ENCODE results near the gene LRRC18.

Gene LRRC18

GRCh38 chr10:48878091-48878490 lies 61.5 kb downstream of the LRRC18 start:
- Histone ChIP-seq H4K20me1 (ENCODE audit: control insufficient read depth, insufficient read depth, low read depth, low read length) (no peaks in the 10 kb centered on the region), H3K27me3 (ENCODE audit: control insufficient read depth, low read length) (no peaks in the 10 kb centered on the region), H3F3A (ENCODE audit: control insufficient read depth, insufficient read depth) (no peaks in the 10 kb centered on the region), H3K27ac (ENCODE audit: low read depth, low read length) (no peak overlapping the region), H3K9me3 (ENCODE audit: control insufficient read depth, insufficient read depth, low read length) (no peaks in the 10 kb centered on the region), H3K4me1 (ENCODE audit: control insufficient read depth, low read length) (no peaks in the 10 kb centered on the region), H3K4me2 (ENCODE audit: low read length) (no peak overlapping the region), H3K9me2 (replicated peaks; ENCODE audit: control insufficient read depth, low read length) (no peaks in the 10 kb centered on the region), H3K36me3 (ENCODE audit: control insufficient read depth, low read length) (peaks cover 35% of the 10 kb centered on the region), H3K4me3 (ENCODE audit: low read length) (no peak overlapping the region), H3K79me2 (ENCODE audit: control insufficient read depth, low read length) (no peaks in the 10 kb centered on the region)
- TF ChIP-seq CTCF (IDR thresholded peaks at IDR 0.05; ENCODE audit: low read depth, low read length, poor library complexity, severe bottlenecking): no peak
- no peak for TF ChIP-seq EZH2phosphoT487 (IDR thresholded peaks at IDR 0.05; ENCODE audit: borderline replicate concordance, low read length)

GRCh38 chr10:48872234-48872633 lies 67.4 kb downstream of the LRRC18 start:
- Histone ChIP-seq H3K27ac (ENCODE audit: low read depth, low read length) (no peak overlapping the region), H3K9me2 (replicated peaks; ENCODE audit: control insufficient read depth, low read length) (no peaks in the 10 kb centered on the region), H3K36me3 (ENCODE audit: control insufficient read depth, low read length) (peaks cover 42% of the 10 kb centered on the region), H3K9me3 (ENCODE audit: control insufficient read depth, insufficient read depth, low read length) (no peaks in the 10 kb centered on the region), H3F3A (ENCODE audit: control insufficient read depth, insufficient read depth) (no peaks in the 10 kb centered on the region), H3K79me2 (ENCODE audit: control insufficient read depth, low read length) (no peaks in the 10 kb centered on the region), H3K4me3 (ENCODE audit: low read length) (no peak overlapping the region), H3K4me1 (ENCODE audit: control insufficient read depth, low read length) (peaks cover 7% of the 10 kb centered on the region), H4K20me1 (ENCODE audit: control insufficient read depth, insufficient read depth, low read depth, low read length) (no peaks in the 10 kb centered on the region), H3K4me2 (ENCODE audit: low read length) (no peak overlapping the region), H3K27me3 (ENCODE audit: control insufficient read depth, low read length) (no peaks in the 10 kb centered on the region)
- TF ChIP-seq EZH2phosphoT487 (IDR thresholded peaks at IDR 0.05; ENCODE audit: borderline replicate concordance, low read length) (no peak), CTCF (IDR thresholded peaks at IDR 0.05; ENCODE audit: low read depth, low read length, poor library complexity, severe bottlenecking) (no peak)

All from DOHH2 (cell line).